ENCODE measurements around the gene PRIMA1. TPM values are rescaled to one million over a fixed set of nuclear protein-coding genes. Genes with fewer than 3 reads are reported as not detected.

Gene PRIMA1
- polyA plus RNA-seq, 1 donor: 1.5 TPM

DNA sequence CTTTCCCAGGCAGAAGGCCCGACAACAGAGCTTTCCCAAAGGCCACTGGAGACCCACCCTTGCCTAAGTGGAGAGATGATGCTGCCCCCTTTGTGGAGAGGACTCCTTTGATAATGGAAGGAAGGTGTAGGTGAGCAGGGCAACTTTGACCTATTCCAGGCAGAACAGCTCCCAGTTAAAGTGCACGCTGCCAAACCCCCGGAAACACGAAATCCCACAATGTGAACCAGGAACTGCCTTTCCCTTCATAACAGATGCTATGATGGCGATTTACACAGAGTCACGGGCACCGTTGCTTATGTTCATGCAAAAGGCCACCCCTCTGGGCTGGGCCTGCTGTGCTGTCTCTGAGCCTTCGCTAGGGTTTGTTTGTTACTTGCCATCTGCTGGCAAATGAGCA is 34.6 kb downstream of the PRIMA1 start:
- DNase-seq: no peak

DNA sequence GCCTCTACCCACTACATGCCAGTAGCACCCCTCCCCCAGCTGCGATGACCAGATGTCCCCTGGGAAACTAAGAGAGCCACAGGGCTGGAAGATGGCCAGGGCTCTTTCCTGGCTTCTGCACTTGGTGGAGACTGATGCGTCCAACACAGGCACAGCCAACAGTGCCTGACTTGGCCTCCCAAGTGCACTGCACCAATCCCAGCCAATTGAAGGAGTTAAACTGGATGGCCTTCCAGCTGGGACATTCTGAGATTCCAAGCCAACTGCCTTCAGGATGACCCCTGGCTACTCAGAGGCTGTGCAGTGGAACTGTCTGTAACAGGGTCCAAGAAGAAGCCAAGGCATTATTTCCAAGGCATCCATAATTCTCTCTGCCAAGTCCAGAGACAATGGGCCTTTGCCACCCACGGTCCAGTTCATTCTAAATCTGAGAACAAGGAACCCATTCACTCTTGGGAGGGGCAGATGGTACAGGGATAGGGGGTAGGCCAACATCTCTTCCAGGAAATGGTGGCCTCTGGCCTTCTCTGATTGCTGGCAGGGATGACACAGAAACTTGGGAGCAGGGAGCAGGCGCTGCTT is 35.2 kb downstream of the PRIMA1 start:
- no peak for DNase-seq

DNA sequence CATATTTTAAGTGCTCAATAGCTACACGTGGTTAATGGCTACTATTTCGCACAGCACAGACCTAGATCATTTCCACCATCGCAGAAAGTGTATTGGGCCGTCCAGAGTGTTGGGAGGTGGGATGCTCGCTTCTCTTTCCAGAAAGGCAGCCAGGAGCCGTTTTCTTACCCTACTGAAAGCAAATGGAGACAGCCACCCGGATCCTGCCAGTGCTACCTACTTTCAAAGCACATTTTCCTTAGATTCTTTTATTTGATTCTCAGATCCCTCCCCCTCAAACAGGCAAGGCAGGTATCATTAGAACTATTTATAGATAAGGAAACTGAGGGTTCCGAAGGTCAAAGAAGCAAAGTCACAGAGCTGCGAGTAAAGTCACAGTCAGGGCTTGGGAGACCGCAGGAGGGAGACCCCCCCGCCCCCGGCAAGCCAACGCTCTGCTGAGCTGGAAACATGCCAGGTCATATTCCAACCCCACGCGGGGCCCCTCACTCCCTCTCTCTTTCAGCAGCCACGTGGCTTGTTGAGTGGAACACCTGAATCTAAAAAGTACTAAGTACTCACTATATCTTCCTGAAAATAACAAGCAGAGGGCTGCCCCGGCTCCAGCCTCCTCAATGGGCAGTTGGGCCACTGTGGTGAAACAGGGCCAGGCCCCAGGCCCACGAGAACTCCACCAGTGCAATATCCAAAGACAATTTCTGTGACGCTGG is 36.2 kb downstream of the PRIMA1 start:
- peak; percentile 50 for DNase-seq

DNA sequence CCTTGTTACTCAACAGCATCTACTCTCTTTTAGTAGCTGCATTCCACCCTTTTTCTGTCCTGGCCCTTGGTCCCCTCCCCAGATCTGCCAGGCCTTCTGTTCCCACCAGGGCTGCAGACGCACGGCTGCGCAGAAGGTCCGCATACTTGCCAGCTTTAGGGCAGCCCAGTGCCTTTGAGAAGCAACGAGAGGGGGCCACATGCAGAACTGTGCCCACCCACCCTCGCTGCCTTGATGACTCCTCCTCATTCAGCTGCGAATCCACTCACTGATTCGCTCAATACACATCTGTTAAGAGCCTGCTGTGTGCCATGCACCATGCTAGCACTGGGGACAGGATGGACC is 39.2 kb downstream of the PRIMA1 start:
- no peak for DNase-seq

DNA sequence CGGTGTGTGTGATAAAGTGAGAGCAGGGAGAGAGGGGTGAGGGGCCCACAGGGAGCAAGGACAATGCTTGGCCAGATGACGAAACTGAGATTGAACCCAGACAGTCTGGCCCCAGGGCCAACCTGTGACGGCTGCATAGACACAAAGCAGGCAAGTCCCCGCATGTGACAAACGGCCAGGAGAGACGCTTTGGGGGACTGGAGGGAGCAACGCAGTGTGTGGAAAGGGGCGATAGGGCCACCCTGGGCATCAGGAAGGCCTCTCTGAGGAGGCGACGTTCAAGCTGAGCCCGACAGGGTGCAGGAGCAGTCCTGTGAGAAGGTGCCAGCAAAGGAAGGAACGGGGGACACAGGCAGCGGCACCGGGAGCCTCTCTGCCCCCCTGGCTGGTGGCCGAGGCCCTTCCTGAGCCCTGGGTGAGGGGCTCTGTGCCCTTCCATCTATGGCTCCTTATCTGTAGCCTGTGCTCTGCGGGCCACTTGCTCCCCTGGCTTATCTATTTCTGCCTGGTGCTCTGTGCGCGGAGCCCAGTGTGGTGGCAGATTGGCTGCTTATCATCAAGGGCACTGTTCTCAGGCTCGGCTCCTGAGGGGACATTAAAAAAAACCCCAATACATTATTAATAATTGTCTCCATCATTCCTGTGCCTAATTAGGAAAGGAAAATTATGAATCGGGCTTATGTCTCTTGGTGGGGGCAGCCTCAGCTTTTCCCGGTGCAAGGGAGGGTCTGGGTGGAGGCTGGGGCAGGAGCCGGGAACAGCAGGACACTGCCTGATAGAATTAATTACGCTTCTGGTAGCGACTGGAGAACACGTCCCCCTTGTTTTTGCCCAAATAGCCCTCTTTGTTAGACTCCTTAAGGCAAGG is 39.8 kb downstream of the PRIMA1 start:
- DNase-seq: no peak

DNA sequence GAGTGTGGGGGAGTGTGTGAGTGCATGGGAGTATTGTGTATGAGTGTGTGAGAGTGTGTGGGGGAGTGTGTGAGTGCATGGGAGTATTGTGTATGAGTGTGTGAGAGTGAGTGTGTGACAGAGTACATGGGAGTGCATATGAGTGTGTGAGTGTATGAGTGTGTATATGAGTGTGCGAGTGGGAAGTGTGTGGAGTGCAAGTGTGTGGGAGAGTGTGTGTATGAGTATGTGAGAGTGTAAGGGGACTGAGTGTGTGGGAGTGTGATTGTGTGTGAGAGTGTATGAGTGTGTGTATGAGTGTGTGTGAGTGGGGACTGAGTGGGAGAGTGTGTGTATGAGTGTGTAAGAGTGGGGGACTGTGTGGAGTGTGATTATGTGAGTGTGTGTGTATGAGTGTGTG is 40.7 kb downstream of the PRIMA1 start:
- DNase-seq: no peak

DNA sequence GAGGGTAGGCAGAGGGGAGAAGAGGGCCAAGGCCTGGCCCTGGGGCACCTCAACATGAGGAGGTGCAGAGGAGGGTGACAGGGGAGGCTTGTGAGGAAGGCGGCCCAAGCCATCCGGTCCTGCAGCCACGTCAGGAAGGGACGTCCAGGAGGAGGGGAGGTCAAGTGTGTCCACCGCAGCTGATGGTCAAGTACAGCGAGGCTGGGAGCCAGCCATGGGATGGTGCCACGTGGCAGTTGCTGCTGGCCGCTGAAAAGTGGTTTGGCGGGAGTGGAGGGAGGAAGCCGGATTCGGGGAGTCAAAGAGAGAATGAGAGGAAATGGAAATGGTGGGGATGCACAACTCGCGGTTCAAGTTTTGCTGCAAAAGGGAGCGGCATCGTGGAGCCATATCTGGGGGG is 41.2 kb downstream of the PRIMA1 start:
- no peak for DNase-seq

DNA sequence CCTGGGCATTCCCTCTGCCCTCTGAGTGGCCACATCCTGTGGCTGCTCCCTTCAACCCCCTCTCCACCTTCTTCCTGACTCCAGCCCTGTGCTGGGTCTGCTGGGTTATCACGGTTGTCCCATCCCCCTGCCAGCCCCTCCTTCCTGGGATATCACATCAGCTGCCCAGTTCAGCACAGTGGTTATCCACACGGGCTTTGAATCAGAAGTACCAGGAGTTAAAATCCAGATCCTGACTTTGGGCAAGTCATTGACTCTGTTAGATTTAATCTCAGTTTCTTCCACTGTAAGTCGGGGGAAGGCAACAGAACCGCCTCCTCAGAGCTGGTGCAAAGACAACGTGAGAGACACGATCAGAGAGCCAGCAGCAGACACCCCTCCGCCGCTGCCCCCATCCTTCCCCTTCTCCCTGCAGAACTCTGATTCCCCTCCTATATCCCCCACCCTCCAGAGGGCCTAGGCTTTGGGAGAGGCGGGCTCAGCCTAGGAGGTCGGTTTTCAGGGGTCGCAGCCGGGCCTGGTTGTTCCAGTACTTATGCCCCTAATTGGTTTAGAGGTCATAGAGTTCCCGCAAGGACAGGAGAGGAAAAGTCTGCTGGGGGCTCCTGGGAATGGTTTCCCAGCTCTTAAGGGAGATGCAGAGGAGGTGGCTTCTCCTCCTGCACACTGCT is 42.5 kb downstream of the PRIMA1 start:
- no peak for DNase-seq

DNA sequence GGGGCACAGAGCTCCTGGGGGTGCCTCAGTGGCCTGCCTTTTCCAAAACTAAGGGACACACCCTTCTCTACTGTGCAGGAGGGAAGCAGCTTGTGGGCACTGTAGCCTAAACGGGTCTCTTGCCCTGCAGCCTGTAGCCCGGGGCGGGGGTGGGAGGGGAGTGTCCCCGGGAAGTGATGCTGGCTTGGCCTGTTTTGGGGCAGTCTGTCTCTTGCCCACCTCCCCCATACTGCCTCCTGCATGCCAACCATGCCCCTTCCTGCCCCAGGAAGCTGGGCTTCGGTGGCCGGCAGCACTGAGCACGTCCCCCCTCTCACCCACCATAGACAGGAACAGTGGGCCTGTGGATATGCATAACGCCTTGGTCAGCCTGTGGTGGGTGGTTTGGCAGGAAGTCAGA is 43.4 kb downstream of the PRIMA1 start:
- DNase-seq: no peak

DNA sequence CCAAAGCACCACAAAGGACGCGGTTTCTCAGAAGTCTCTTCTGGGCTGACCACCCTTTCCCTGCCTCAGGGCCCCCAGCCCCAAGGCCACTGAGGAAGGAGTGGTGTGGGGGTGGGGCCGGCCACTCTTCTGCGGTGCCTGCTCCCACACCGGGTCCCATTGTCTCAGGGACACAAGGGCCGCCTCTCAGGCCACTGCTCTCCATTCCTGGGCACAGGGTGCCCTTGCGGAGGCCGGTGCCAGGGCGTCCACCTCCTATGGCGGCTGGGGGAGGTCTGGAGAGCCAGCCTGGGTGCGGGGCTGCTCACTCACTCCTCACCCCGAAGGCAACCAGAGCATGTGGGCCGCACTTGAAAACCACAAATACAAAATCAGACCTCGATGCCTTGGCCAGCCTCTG is 44.1 kb downstream of the PRIMA1 start:
- no peak for DNase-seq

DNA sequence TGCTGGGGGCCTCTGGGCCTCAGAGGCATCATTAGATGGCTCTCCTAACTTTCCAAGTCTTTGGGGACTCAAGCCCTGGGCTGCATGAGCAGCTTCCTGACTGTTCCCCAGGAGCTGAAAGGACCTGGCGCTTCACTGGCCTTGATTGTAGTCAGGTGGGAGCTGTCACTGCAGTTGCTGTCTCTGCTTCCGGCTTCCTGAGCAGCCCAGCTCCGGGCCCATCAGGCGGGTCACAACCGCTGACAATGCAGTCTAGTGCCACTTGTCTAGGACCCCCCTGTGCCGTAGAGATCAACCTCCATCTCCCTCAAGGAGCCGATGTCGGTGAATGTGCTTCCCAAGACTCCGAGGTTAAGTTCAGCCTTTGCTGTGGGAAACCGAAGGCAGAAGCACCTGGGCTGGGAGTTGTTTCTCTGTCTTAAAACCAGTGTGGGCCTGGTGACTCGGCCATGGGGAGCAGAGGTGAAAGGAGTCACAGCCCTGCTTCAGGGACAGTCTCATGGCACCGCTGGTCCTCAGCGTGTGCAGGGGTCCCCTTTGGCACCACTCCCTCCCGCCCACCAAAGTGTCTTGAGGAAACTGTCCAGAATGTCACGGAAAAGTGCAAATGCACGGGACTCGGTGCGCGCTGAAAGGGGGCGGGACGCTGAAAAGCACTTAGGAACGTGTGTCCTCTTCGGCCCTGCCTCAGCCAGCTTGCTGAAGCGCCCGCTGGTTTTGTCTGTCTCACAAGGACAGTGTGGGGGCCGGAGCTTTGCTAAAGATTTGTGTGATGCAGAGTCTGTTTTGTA is 44.8 kb downstream of the PRIMA1 start:
- no peak for DNase-seq

DNA sequence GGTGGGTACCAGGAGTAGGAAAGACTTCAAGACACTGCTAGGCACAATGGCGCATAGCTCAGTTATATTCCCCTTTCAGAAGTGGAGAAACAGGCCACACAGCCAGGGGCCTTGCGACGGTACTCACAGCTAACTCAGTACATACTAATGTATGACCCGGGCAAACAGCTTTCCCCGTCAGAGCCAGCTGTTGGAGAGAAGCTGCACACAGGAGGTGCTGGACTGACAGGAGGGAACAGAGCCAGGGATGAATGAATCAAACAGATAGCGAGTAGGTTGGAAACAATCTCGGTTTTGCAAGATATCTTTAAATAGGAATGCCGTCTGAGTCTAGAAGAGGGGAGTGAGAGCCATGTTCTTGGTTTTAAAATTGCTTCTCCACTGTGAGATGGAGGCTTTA is 45.5 kb downstream of the PRIMA1 start:
- DNase-seq: no peak

DNA sequence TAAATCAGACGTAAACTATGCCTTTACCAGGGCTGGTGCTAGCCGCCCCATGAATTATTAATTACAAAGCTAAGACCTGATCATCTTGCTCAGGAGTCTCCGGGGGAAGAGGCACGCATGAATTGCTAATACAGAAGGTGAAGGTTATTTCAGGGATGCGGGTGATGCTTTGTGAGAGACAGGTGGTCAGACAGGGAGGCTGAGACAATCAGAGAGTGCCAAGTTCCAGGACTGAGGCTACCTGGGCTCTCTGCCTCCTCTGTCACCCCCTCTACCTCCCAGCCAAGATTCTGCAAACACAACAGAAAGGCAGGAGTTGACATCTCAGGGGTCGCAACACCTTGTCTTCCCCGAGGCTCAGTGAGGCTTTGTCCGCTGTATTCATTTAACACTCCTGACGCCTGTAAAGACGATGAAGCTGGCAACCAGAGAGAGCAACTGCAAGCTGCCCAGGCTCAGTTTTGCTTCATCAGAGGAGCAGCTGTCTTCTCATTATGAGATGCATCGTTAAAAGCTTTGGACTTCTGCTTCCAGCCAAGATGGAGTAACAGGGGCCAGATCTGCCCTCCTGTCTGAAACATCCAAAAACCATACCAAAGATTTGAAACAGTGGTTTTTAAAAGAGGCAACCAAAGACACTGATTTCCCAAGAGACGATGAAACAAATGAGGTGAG is 46.6 kb downstream of the PRIMA1 start:
- DNase-seq: no peak

DNA sequence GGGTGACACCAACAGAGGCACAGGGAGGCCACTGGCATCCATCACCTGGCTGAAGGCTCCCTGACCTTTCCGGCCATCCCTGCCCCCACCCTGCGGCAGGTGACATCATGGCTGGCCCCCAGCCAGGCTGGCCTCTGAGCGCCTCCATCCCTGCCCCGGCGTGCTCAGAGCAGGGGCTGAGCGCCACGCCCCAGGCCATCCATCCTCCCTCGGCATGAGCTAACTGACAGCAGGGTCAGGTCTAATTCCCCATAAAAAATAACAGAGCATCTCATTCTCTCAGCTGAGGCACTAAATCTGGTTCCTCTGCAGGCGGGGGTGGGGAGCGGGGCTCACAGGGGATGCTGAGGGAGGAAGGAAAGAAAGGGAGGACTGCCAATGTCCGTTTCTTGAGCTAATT is 50.7 kb downstream of the PRIMA1 start:
- no peak for DNase-seq

DNA sequence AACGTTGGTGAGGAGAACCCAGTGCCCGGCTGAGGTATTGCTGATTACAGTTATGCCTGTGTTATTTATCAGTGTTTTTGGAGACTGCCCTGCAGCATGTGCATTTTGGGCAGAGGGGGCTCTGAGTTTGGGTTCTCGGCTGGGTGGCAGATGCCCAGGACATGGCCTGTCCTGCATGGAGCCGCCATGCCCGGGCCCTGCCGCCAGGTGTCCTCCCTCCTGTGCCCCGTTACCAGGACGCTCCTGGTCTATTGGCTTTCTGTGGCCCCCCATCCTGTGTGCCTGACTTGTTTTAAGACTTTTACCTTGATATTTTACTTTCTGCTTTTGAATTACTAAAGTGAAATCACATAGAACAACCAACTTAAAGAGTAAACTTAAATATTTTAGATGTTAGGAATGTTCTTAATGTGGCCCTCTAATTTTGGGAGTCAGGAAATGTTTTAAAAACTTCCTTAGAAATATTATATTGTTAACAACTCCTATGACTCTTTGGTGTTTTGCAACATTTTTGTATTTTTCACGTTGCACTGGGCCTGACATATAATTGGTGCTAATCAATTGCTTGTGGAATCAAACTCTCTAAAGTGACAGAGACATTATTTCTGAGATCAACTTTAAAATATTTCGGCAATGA is 51.8 kb downstream of the PRIMA1 start:
- DNase-seq: no peak

DNA sequence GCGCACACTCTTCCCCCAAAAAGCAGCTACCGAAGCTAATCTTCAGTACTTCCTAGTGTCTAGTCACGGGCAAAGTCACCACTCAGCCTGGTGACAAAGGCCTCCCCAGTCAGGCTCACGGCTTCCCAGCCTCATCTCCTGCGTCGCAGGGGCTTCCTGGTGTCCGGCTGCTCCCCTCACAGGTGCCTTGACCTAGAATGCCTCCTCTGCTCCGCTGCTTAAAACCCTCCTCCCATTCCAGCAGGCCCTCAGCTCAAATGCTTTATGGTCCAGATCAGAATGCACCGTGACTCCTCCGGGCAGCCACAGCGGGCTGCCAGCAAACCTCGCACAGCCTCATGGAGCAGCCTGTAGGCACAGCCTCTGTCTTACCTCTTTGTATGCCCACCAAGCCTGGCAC is 53.1 kb downstream of the PRIMA1 start:
- no peak for DNase-seq

DNA sequence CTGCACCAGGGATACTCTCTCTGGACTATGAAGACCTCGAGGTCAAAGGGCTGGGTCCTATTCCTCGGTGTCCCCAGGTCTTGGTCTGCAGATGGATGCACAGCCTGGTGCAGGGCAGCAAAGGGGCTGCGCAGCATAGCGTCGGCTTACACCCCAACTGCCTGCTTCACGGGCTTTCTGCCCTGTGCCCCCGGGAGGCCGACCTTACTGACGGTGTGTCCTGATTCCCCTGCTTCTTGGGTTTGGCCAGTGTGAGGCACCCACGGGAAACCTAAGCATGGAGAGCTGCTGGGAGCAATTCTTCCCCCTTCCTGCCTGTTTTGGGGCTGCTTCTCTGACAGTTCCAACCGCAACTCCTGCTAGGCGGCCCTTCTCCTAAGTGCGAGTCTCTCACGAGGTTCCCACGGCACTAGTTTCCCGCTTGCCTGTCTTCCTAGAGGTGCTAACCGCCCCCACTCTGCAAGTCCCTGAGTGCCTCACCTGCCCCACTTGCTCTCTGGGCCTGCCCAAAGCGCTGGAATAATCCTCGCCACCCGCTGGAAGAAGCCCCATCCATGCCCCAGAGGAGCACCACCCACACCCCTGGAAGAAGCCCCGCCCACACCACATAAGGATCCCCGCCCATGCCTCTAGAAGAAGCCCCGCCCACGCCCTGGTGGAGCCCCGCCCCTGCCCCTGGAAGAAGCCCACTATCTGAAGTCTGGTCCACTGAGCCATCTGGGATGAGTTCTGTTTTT is 54.0 kb downstream of the PRIMA1 start:
- no peak for DNase-seq

DNA sequence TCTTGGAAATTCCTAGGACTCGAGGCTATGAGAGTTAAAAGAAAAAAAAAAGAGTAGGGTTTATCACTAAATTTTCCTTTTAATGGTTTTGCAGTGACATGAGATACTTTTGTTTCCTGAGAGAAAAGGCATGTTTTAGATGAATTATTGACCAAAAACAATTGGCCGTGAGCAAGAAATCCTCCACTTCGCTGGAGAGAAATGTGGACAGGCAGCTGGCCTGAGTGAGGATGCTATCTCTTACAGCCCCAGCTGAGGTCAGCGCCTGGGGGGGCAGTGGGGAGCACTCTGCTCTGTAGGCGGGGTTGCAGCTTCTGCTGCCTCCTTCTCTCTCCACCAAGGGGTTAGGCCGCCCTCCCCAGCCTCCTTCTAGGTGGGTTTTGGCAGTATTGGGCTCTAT is 54.7 kb downstream of the PRIMA1 start:
- no peak for DNase-seq

DNA sequence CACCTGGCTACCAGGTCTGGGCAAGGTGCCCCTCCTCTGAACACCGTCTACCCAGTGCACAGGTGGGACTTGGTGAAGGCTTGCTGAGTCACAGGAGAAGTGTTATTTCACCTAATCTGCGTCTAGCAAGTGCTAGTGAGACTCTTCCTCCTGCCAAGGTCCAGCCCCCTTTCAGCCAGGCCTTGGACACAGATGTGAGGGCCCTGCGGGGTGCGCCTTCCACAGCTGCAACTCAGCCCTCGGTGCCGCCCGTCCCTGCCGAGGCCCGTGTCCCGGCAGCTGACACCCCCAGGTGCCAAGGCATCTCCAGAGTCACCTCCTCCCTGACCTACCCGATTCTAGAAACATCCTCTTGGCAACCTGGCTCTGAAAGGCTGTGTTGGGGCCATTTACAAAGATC is 55.1 kb downstream of the PRIMA1 start:
- DNase-seq: no peak

DNA sequence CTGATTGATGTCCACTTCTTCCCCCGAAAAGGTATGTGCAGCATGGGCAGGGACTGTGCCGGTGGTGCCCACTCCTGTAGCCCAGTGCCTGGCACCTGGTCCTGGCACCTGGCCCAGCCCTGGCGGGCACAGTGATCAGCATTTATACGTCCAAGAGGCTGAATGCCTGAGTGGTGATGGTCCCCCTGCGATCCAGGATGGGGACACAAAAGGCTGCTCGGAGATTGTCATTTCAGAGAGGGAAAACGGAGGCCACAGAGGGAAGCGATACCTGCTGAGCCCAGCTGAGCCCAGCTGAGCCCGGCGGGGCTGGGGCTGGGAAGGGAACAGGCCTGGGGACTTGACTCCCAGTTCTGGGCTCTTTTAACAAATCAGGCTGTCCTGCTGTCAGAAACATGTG is 55.8 kb downstream of the PRIMA1 start:
- no peak for DNase-seq
